HepG2 (cell line): ENCODE results near the gene ARL4D. TPM values are rescaled to one million over a fixed set of nuclear protein-coding genes. Genes with fewer than 3 reads are reported as not detected.

Experiments
- ARHGAP35 ChIP-seq: sonication (generic); formaldehyde crosslinking; IDR thresholded peaks from 2 replicates; pipeline ENCODE4 v1.9.0; 2022; ENCODE audit warnings: mild to moderate bottlenecking, inconsistent platforms, moderate library complexity, missing genetic modification reagents, borderline replicate concordance
- CENPX ChIP-seq: sonication (generic); formaldehyde crosslinking; IDR thresholded peaks from 2 replicates; pipeline ENCODE4 v1.9.0; 2021; ENCODE audit warnings: mild to moderate bottlenecking, missing genetic modification reagents, moderate library complexity
- DR1 ChIP-seq: sonication (generic); formaldehyde crosslinking; IDR thresholded peaks from 2 replicates; pipeline ENCODE4 v1.8.0; 2021; ENCODE audit warnings: mild to moderate bottlenecking, missing genetic modification reagents, inconsistent platforms
- HIVEP1 ChIP-seq: sonication (generic); formaldehyde crosslinking; IDR thresholded peaks from 2 replicates; pipeline ENCODE4 v1.4.0; 2020; ENCODE audit warnings: mild to moderate bottlenecking, missing genetic modification reagents
- TEAD2 ChIP-seq: sonication (generic); formaldehyde crosslinking; IDR thresholded peaks from 2 replicates; pipeline ENCODE4 v1.9.0; 2021; ENCODE audit warnings: missing genetic modification reagents
- YEATS4 ChIP-seq: sonication (generic); formaldehyde crosslinking; IDR thresholded peaks from 2 replicates; pipeline ENCODE4 v1.4.0; 2020; ENCODE audit warnings: missing genetic modification reagents, borderline replicate concordance
- ZBTB38 ChIP-seq: sonication (generic); formaldehyde crosslinking; IDR thresholded peaks from 2 replicates; pipeline ENCODE4 v1.5.1; 2020; ENCODE audit warnings: mild to moderate bottlenecking, missing genetic modification reagents
- ZEB1 ChIP-seq: IDR thresholded peaks from 2 replicates; pipeline ENCODE4 v1.6.1; 2012; ENCODE audit warnings: mild to moderate bottlenecking, low read depth, inconsistent platforms; ENCODE audit not compliant: insufficient replicate concordance
- ZNF619 ChIP-seq: sonication (generic); formaldehyde crosslinking; IDR thresholded peaks from 2 replicates; pipeline ENCODE4 v1.4.0; 2020; ENCODE audit warnings: mild to moderate bottlenecking, missing genetic modification reagents
- ZNF660 ChIP-seq: sonication (generic); formaldehyde crosslinking; IDR thresholded peaks from 2 replicates; pipeline ENCODE4 v1.5.1; 2020; ENCODE audit warnings: mild to moderate bottlenecking, low read depth, missing genetic modification reagents, borderline replicate concordance
- ZNF749 ChIP-seq: sonication (generic); formaldehyde crosslinking; IDR thresholded peaks from 2 replicates; pipeline ENCODE4 v1.8.0; 2022; ENCODE audit warnings: mild to moderate bottlenecking, missing genetic modification reagents, moderate library complexity, borderline replicate concordance
- ZSCAN5A ChIP-seq: sonication (generic); formaldehyde crosslinking; IDR thresholded peaks from 2 replicates; pipeline ENCODE4 v1.8.0; 2022; ENCODE audit warnings: mild to moderate bottlenecking, missing genetic modification reagents, borderline replicate concordance
- polyA plus RNA-seq, 8 experiments: library from polyadenylated mRNA; depleted of rRNA in 3 of 8; stranded (reverse) in 7 of 8; unstranded in 1 of 8; fragments of >200 nt; fragmentation: Illumina TruSeq in 4 of 8; extraction: Trizol in 4 of 8; gene quantifications; 2 replicates each; pipeline versions ENCODE4 v1.2.1 to v1.2.3, GENCODE V29; 2011 to 2016; ENCODE audit warnings: low read depth in 4 of 8, missing spikeins in 1 of 8, mixed read lengths in 1 of 8; ENCODE audit not compliant: insufficient read depth in 1 of 8
- total RNA-seq, 5 experiments: library from RNA; depleted of rRNA; stranded (reverse); fragments of >200 nt; fragmentation: Illumina TruSeq; extraction: Trizol; gene quantifications; 2 replicates each; pipeline ENCODE4 v1.2.3, GENCODE V29; 2016; ENCODE audit warnings: low read depth in 1 of 5
- TF ChIP-seq, protein P1 (sequence below): sonication (generic); formaldehyde crosslinking; conservative IDR thresholded peaks from 2 replicates; pipeline ENCODE4 v1.4.0; 2020; ENCODE audit warnings: missing genetic modification reagents
- TF ChIP-seq, protein P2 (sequence below): sonication (generic); formaldehyde crosslinking; IDR thresholded peaks from 2 replicates; pipeline ENCODE4 v1.4.0; 2020; ENCODE audit warnings: missing genetic modification reagents
- TF ChIP-seq, protein P3 (sequence below): sonication (generic); formaldehyde crosslinking; IDR thresholded peaks from 2 replicates; pipeline ENCODE4 v1.4.0; 2020; ENCODE audit warnings: missing genetic modification reagents, mild to moderate bottlenecking, borderline replicate concordance
- TF ChIP-seq, protein P4 (sequence below): sonication (generic); formaldehyde crosslinking; IDR thresholded peaks from 2 replicates; pipeline ENCODE4 v1.9.0; 2021; ENCODE audit warnings: mild to moderate bottlenecking, missing genetic modification reagents

ARL4D gene
- total and polyA plus RNA-seq, 2 of the 13 experiments (the other 11 are each of a cell fraction or from before 2014, with no cell fraction given), result 9.0 to 25.9 TPM

GRCh38 chr17:43402078-43402477 is 3.3 kb downstream of the ARL4D start (continued):
- TF ChIP-seq ZSCAN5A (CRISPR knock-in tag) (no peak), ZNF619 (no peak), CENPX (CRISPR knock-in tag) (no peak), ZEB1 (no peak), YEATS4 (CRISPR knock-in tag) (no peak), TEAD2 (CRISPR knock-in tag) (no peak), HIVEP1 (CRISPR knock-in tag) (0 out of 2 replicates have a peak, but pooled peaks have one; percentile 16), ZNF749 (CRISPR knock-in tag) (no peak), ARHGAP35 (CRISPR knock-in tag) (0 out of 2 replicates have a peak, but pooled peaks have one; percentile 13), ZBTB38 (CRISPR knock-in tag) (no peak), DR1 (CRISPR knock-in tag) (no peak), ZNF660 (no peak)
- TF ChIP-seq, protein P1, sequence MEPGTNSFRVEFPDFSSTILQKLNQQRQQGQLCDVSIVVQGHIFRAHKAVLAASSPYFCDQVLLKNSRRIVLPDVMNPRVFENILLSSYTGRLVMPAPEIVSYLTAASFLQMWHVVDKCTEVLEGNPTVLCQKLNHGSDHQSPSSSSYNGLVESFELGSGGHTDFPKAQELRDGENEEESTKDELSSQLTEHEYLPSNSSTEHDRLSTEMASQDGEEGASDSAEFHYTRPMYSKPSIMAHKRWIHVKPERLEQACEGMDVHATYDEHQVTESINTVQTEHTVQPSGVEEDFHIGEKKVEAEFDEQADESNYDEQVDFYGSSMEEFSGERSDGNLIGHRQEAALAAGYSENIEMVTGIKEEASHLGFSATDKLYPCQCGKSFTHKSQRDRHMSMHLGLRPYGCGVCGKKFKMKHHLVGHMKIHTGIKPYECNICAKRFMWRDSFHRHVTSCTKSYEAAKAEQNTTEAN (CRISPR knock-in tag), result no peak
- TF ChIP-seq, protein P2, sequence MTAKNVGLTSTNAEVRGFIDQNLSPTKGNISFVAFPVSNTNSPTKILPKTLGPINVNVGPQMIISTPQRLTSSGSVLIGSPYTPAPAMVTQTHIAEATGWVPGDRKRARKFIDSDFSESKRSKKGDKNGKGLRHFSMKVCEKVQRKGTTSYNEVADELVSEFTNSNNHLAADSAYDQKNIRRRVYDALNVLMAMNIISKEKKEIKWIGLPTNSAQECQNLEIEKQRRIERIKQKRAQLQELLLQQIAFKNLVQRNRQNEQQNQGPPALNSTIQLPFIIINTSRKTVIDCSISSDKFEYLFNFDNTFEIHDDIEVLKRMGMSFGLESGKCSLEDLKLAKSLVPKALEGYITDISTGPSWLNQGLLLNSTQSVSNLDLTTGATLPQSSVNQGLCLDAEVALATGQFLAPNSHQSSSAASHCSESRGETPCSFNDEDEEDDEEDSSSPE, result 0 out of 2 replicates have a peak, but pooled peaks have one; percentile 4
- TF ChIP-seq, protein P3, sequence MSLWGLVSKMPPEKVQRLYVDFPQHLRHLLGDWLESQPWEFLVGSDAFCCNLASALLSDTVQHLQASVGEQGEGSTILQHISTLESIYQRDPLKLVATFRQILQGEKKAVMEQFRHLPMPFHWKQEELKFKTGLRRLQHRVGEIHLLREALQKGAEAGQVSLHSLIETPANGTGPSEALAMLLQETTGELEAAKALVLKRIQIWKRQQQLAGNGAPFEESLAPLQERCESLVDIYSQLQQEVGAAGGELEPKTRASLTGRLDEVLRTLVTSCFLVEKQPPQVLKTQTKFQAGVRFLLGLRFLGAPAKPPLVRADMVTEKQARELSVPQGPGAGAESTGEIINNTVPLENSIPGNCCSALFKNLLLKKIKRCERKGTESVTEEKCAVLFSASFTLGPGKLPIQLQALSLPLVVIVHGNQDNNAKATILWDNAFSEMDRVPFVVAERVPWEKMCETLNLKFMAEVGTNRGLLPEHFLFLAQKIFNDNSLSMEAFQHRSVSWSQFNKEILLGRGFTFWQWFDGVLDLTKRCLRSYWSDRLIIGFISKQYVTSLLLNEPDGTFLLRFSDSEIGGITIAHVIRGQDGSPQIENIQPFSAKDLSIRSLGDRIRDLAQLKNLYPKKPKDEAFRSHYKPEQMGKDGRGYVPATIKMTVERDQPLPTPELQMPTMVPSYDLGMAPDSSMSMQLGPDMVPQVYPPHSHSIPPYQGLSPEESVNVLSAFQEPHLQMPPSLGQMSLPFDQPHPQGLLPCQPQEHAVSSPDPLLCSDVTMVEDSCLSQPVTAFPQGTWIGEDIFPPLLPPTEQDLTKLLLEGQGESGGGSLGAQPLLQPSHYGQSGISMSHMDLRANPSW (CRISPR knock-in tag), result no peak
- TF ChIP-seq, protein P4, sequence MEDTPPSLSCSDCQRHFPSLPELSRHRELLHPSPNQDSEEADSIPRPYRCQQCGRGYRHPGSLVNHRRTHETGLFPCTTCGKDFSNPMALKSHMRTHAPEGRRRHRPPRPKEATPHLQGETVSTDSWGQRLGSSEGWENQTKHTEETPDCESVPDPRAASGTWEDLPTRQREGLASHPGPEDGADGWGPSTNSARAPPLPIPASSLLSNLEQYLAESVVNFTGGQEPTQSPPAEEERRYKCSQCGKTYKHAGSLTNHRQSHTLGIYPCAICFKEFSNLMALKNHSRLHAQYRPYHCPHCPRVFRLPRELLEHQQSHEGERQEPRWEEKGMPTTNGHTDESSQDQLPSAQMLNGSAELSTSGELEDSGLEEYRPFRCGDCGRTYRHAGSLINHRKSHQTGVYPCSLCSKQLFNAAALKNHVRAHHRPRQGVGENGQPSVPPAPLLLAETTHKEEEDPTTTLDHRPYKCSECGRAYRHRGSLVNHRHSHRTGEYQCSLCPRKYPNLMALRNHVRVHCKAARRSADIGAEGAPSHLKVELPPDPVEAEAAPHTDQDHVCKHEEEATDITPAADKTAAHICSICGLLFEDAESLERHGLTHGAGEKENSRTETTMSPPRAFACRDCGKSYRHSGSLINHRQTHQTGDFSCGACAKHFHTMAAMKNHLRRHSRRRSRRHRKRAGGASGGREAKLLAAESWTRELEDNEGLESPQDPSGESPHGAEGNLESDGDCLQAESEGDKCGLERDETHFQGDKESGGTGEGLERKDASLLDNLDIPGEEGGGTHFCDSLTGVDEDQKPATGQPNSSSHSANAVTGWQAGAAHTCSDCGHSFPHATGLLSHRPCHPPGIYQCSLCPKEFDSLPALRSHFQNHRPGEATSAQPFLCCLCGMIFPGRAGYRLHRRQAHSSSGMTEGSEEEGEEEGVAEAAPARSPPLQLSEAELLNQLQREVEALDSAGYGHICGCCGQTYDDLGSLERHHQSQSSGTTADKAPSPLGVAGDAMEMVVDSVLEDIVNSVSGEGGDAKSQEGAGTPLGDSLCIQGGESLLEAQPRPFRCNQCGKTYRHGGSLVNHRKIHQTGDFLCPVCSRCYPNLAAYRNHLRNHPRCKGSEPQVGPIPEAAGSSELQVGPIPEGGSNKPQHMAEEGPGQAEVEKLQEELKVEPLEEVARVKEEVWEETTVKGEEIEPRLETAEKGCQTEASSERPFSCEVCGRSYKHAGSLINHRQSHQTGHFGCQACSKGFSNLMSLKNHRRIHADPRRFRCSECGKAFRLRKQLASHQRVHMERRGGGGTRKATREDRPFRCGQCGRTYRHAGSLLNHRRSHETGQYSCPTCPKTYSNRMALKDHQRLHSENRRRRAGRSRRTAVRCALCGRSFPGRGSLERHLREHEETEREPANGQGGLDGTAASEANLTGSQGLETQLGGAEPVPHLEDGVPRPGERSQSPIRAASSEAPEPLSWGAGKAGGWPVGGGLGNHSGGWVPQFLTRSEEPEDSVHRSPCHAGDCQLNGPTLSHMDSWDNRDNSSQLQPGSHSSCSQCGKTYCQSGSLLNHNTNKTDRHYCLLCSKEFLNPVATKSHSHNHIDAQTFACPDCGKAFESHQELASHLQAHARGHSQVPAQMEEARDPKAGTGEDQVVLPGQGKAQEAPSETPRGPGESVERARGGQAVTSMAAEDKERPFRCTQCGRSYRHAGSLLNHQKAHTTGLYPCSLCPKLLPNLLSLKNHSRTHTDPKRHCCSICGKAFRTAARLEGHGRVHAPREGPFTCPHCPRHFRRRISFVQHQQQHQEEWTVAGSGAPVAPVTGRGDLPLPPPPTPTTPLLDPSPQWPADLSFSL (CRISPR knock-in tag), result no peak
